DMS79 (cell line): ENCODE results near the gene NR1D2.

Experiments used
- DNase-seq: peaks from one replicate; lab custom pipeline; 2025; lab: John Stamatoyannopoulos, UW

Gene NR1D2

DNA sequence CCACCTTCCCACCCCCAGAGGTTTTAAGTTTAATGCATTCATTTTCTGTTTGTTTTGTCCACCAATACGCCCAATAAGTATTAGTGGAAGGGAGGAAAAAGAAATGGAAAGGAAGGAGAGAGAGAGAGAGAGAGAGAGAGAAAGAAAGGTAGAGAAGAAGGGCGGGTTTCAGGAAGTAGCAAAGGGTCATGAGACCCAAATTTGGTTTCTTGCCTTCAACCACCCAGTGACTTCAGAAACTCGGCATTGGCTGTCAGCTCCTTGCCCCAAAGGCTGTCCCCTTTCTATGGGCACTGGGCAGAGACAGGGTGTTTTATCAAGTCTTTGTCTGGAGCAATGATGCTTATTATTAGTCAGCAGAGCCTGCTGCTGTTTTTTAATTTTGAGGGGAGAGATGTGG, 13.5 kb upstream of the NR1D2 start:
- no peak for DNase-seq

DNA sequence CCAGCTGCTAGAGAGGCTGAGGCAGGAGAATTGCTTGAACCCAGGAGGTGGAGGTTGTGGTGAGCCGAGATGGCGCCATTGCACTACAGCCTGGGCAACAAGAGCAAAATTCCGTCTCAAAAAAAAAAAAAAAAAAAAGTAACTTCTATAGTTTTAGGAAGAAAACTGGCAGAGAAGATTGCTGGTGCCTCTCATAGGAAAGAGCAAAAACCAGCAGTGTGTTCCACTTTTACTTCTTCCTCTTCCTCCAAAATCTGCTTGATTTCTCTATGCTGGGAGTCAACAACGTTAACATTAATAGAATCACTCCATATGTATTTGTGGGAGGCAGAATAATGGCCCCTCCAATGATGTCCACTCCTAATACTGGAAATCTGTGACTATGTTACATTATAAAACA, 12.5 kb upstream of the NR1D2 start:
- no peak for DNase-seq

DNA sequence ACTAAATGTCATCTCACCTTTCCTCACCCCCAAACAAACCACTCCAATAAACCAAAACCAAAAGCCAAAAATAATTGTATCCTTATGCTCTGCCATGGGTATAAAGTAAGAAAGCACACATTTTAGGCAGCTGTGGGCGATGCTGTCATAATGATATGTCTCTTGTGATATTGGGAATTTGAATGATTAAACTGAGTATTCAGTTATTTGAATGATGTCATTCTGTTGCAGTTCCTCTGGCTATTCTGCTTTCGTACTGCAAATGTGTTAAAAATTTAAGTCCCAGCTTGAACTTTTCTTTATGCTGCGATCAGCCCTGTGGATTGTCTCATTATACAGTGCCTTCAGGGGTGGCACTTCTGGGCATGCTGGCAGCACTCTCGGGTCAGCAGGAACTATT, 10.8 kb upstream of the NR1D2 start:
- no peak for DNase-seq

DNA sequence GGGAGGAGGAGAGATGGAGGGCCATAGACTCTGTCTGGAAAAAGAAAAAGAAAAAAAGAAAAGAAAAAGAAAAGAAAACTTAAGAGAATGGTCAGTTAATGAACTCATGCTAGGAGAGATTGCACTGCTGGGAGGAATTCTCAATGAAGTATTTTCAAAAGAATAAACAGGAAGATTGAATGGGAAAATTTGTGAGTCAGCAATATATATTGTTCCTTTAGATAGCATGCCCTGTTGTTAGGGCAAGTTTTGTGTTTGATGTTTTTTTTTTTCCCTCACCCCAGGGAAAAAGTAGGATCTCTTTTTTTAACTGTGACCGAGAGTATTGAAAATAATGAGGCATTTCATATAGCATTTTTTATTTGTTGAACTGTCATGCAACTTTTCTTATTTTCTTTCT, 7.8 kb upstream of the NR1D2 start:
- no peak for DNase-seq

DNA sequence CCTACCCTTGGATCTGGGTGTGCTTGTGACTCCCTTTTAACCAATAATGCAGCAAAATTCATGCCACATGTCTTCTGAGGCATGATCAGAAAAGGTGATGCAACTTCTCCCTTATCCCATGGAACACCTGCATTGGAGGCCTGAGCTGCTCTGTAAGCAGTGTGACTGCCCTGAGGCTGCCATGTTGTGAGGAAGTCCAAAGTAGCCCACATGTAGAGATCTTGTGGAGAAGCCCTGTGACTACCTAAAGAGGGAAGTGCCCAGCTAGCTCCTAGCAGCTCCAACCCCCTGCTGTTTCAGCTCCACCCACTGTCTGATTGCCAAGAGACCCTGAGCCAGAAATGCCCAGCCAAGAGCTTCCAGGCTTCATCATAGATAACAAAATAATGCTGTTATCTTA, 6.4 kb upstream of the NR1D2 start:
- DNase-seq = no peak

DNA sequence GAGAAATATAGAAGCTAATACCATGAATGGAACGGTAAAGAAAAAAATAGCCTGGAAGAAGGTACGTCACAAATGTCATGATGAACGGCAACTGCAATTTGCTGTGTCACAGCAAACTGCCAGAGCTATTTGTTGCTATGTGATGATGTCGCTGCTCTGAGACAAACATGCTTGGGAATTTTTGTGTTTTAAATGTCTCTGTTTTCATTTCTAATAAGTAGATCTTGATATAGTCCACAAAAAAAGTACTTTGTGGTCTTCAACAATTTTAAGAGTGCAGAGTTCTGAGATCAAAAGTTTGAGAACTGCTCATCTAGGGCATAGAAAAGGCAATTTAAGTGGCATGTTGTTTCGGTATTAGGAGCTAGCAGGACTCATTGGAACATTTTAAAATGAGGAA, 4.3 kb upstream of the NR1D2 start:
- DNase-seq = no peak

DNA sequence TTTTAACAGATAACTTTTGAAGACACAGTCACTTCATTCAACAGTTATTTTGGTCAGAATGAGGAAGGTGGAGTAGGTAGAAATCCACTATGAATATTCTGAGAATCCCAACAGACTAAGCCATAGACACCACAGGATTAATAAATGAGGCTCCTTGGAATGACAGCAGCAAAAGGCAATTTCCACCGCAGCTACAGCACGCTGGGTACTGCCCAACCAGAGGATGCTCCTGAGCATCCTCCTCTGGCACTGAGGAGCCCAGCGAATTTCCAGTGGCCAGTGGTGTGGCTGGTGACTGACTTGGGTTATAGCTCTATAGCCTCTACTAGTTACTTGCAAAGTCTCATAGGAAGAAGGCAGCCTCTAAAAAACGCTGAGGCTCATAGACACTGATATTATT, 3.6 kb upstream of the NR1D2 start:
- DNase-seq = no peak

DNA sequence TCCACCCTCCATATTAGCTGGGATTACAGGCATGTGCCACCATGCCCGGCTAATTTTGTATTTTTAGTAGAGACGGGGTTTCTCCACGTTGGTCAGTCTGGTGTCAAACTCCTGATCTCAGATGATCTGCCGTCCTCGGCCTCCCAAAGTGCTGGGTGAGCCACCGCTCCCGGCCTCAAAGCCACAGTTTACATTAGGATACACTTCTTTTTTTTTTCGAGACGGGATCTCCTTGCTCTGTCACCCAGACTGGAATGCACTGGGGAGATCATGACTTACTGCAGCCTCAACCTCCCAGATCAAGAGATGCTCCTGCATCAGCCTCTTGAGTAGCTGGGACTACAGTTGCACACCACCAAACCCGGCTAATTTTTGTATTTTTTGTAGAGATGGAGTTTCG, 2.5 kb upstream of the NR1D2 start:
- DNase-seq = no peak

DNA sequence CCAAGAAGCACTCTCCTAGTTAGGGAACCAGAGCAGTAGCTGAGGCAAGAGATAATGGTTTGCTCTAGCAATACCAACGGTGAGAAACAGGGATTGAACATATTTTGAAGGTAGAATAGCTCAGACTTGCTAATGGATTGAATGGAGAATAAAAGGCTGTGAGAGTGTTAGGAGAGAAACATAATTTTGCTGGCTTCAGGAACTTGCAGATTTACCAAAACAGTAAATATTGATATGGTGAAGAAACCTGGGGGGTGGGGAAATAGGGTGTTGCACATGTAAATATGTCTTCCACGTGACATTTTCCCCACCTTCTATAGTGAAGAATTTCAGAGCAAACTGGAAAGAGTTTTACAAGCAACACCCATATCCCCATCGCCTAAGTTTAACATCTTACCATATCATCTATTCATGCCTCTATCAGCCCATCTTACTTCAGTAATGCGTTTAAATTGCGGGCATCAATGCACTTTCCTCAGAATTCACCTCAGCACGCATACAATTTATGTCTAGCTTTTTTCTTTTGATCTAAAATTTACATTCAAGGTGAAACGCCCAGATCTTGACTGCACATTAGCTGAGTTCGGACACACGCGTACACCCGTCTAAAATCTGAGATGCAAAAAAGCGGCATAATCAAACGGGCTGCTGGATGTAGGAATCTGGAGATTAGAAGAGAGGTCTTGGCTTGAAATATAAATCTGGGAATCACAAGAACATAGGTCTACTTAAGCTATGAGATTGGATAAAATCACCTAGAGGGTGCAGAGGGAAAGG, 891 bp upstream of the NR1D2 start:
- no peak for DNase-seq

DNA sequence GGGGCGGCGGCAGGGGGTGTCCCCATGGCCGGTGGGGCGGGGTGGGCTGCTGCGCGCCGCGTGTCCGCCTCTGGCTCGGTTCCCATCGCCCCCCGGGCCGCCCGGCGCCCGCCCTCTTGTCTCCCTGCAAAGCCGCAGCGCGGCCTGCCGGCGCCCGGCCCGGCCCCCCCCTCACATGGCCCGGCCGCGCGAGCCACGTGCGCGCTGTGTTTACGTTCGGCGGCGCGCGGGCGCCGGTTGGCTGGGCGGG, 502 bp downstream of the NR1D2 start:
- no peak for DNase-seq

DNA sequence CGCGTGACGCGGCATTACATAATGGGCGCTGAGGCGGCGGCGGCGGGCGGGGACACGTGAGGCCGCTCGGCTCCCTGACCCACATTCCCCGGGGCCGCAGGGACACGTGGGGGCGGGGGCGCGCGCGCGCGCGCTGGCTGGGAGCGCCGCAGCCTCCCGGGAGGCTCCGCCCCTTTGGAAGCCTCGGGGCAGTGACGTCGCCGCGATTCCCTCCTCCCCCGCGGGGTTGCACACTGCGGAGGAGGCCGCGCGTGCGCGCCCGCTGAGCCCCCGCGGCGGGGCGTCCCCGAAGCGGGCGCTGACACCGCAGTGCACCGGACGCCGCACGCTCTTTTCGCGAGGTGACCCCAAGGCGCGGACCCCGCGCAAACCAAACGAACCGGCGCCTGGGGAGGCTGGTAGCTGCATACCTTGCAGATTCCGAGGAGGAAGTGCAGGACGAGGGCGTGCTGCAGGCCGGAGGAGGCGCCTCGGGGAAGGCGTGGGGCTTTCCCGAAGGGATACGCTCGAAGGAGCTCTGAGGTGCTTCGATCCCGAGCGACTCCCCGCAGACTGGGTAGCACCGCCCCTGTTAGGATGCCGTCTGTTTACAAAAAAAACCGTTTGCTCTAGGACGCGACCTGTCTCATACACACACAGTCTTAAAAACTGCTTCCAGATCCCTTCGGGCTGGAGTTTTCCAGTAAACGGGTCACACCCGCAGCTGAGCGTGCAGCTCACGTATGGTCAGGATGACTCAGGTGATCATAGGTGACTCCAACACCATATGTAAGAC, 1.0 kb downstream of the NR1D2 start:
- DNase-seq = peak; percentile 49

DNA sequence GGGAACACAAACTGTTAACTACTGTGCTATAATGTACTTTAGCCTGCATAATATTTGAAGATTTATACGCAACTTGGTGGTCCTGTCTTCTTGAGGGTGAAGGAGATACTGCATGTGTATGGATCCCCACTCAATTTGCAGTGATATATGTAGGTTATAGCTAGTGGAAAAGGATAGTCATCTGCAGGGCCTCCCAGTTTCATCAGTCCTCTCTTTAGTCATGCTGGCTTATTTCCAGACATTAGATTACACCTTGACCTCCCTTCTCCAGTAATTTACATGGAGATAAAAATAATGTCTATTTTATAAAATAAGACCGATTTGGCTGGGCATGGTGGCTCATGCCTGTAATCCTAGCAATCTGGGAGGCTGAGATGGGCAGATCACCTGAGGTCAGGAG, 3.7 kb downstream of the NR1D2 start:
- DNase-seq = no peak

DNA sequence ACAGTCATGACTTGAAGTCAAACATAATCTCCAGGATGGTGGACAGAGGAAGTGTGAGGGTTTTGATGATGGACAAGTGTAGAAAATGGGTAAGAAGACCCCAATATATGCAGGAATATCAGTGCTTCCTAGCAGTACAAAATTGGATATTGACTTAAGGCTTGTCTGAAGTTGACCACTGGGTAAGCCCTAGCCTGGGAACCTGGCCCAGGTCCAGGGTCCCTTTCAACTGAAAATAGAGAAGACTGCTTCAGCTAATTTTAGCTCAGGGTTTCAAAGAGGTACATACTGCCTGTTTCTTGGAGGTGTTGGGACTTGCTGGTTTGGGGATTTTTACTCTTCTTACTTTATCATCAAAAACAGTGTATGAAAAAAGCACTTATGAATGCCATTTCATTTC, 4.7 kb downstream of the NR1D2 start:
- DNase-seq = no peak

DNA sequence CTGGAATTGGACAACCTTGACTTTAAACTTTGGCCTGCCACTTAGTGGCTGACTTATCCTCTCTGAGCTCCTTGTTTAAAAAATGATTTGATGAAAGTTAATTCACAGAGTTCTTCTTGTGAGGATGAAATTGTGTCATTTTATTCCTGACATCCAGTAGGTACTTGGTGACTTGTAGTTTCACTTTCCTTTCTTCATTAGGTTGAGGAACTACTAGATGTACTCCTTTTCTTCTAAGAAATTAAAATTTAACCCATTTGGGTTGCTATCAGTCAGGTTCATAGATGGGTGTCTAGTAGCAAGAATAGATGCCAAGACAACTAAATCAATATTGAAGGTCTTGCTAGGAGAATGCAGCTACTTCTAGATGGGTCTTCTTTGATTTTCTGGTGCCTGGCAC, 5.2 kb downstream of the NR1D2 start:
- no peak for DNase-seq

DNA sequence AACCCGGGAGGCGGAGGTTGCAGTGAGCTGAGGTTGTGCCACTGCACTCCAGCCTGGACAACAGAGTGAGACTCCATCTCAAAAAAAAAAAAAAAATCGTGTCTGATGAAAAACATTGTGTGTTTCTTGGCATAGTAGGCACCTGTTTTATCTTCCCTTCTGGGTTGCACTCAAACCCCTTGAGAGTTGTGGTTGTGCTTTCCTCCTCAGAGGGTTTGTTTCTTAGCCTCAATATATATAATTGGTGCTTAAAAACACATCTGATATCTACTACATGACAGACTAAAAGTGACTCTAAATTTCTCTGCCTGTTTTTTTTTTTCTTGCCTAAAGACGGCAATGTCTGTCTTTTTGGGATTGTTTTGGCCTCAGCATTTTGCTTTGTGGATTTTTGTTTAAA, 7.6 kb downstream of the NR1D2 start:
- DNase-seq = no peak

DNA sequence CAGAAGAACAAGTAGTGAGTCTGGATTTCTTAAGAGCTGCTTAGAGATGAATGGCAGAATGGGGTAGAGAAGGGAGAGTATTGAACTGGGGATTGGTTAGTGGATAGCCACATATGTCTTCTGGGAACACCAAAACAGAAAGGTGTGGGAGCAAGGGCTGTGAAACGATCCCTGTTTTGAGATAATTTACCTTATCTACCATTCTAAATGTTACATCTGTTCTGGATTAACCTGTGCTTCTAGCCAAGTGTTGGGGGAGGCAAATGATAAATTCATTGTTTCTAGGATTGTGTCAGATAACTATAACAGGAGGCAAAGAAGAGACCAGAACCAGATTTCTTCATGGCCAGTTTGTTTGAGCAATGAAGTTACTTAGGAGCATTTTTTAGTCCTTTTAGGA, 8.4 kb downstream of the NR1D2 start:
- DNase-seq = no peak

DNA sequence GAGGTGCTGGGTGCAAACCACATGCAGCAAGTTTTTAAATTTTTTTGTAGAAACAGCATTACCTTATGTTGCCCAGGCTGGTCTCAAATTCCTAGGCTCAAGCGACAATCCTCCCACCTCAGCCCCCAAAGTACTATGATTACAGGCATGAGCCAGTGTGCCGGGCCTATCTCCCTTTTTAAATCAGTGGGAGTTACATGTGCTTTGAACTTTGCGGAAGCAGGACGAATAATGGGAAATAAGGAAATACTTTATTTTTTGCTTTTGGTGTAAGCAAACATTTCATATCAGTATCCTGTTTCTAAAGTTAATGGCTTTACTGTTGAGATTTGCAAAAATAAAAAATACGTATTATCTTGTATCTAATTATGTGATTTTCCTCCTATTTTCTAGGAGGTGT, 9.1 kb downstream of the NR1D2 start:
- no peak for DNase-seq

DNA sequence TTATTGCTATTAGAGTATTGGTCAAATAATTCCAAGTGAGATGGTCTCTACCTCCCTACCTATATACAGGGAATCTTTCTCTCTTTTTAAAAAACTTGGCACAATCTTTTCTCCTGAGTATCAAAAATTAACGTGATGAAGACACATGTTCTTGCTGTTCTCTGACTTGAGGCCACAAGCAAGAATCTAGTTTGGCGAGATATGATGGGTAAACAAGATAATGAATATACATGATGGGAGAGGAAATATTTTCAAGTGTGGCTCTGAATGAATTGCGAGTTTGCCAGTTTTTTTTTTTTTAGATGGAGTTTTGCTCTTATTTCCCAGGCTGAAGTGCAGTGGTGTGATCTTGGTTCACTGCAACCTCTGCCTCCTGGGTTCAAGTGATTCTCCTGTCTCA, 11.6 kb downstream of the NR1D2 start:
- DNase-seq = no peak

DNA sequence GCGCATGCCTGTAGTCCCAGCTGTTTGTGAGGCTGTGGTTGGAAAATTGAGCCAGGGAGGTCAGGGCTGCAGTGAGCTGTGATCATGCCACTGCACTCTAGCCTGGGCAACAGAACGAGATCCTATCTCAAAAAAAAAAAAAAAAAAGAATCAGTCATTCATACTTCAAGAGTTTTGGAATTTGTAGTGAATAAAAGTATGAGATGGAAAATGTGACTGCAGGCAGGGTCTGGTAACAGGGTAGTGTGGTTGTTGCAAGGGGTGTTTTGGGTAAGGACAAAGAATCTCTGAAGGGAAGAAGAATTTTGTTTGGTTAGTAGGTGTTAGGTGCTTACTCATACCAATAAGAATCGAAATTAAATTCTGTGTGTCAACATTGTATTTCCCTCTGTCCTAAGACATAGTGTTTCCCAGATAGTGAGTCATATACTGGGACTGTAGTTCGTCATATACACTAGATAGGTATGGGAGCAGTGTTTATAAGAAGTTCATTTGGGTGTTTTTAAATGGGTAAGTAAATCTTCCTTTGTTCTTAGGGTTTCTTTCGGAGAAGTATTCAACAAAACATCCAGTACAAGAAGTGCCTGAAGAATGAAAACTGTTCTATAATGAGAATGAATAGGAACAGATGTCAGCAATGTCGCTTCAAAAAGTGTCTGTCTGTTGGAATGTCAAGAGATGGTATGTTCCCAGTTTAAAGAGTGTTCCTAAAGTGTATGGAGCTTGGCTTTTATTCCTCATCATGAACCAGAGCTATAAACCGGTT, 14.2 kb downstream of the NR1D2 start:
- no peak for DNase-seq

DNA sequence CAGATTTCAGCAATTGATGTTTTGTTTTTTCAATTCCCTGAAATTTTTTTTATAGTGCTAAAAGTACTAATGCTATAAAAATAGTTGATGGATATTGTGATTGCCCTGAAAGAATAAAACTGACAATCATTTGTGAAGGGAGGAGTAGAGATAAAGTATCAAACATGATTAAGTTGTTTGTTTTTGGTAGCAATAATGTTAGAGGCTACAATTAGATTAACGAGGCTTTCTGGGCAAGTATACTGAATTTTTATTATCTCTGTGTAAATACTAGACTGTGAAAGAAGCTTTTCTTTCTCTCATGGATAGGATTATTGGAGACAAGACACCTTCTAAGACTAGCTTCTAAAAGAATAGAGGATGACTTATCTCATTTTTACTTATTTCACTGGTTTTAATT, 15.6 kb downstream of the NR1D2 start:
- DNase-seq = no peak

DNA sequence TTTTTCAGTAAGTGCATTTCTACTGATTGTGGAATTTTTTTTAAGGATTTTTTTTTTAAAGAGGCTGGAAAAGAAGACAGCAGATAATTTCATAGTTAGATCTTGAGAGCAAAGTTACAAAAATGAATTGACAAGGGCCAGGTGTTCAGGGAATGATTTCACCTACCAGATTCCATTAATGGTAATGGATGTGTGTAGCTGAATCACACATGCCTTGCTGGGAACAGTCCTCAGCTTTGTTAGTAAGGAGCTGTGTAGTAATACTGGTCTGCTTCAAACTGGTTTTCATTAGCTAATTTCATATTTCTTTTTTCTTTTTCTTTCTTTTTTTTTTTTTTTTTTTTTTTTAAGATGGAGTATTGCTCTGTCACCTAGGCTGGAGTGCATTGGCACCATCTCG, 16.0 kb downstream of the NR1D2 start:
- no peak for DNase-seq

DNA sequence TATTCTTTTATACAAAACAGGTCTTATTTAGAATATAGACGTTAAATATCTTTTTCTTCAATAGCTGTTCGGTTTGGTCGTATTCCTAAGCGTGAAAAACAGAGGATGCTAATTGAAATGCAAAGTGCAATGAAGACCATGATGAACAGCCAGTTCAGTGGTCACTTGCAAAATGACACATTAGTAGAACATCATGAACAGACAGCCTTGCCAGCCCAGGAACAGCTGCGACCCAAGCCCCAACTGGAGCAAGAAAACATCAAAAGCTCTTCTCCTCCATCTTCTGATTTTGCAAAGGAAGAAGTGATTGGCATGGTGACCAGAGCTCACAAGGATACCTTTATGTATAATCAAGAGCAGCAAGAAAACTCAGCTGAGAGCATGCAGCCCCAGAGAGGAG, 16.8 kb downstream of the NR1D2 start:
- no peak for DNase-seq

DNA sequence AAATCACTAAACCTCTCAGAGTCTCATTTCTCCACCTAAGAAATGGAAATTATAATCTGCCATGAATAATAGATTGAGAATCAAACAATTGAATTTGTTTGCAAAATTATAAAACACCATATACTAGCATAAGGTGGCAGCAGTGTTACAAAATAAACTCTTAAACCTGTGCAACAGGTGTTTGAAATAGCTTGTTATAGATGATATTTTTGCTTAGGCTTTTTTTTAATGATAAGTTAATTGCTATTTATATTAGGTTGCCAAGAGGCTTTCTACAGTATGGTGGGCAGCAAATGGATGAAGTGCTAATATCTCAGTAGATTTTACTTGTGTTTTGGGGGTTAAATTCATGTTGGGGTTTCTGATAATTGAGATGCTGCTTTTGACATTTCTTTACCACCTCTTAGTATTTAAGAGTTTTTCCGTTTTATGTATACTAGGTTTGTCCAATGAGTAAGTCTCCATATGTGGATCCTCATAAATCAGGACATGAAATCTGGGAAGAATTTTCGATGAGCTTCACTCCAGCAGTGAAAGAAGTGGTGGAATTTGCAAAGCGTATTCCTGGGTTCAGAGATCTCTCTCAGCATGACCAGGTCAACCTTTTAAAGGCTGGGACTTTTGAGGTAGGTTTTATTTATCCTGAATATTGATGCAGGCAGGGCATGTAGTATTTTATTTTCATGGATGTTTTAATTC, 19.6 kb downstream of the NR1D2 start:
- no peak for DNase-seq
